Heart right ventricle (tissue), 16 donors: ENCODE measurements around the gene HTR3B. TPM values are rescaled to one million over a fixed set of nuclear protein-coding genes. Genes with fewer than 3 reads are reported as not detected.

Experiments
- ATAC-seq, 8 donors: fragments of 200-7000 bp; cut with Tn5 transposase; one replicate each; pipeline ENCODE4 v1.9.1; 2020; ENCODE audit warnings: mild to moderate bottlenecking in 8 of 8, moderate library complexity in 8 of 8, moderate number of reproducible peaks in 1 of 8
- DNase-seq, 2 donors: peaks; one replicate each; pipeline ENCODE4 v3.0.0-alpha.2; 2020
- H3K27ac ChIP-seq, 10 donors: fragments of 200-600 bp; sonication (generic) in 2 of 10; one replicate each; pipeline versions ENCODE4 v1.5.0 to v1.8.0; 2020 to 2022; ENCODE audit warnings: mild to moderate bottlenecking in 3 of 10
- H3K27me3 ChIP-seq, 7 donors: fragments of 200-600 bp; one replicate each; pipeline ENCODE4 v1.8.0; 2021 to 2022; ENCODE audit warnings: mild to moderate bottlenecking in 2 of 7
- H3K36me3 ChIP-seq, 9 donors: fragments of 200-600 bp; sonication (generic) in 1 of 9; one replicate each; pipeline versions ENCODE4 v1.5.0 to v1.8.0; 2020 to 2022; ENCODE audit warnings: mild to moderate bottlenecking in 2 of 9
- H3K4me1 ChIP-seq, 9 donors: fragments of 200-600 bp; sonication (generic) in 1 of 9; one replicate each; pipeline versions ENCODE4 v1.5.0 to v1.8.0; 2020 to 2022; ENCODE audit warnings: mild to moderate bottlenecking in 4 of 9
- H3K4me3 ChIP-seq, 10 donors: fragments of 200-600 bp; sonication (generic) in 2 of 10; one replicate each; pipeline versions ENCODE4 v1.5.0 to v1.8.0; 2020 to 2022; ENCODE audit warnings: mild to moderate bottlenecking in 7 of 10, moderate library complexity in 2 of 10
- H3K9me3 ChIP-seq, 11 donors: fragments of 200-600 bp in 10 of 11; sonication (generic) in 2 of 11; one replicate each; pipeline versions ENCODE4 v1.5.0 to v1.8.0; 2013 to 2022; ENCODE audit warnings: mild to moderate bottlenecking in 2 of 11, control low read depth in 1 of 11, moderate library complexity in 1 of 11
- CTCF ChIP-seq, 9 donors: fragments of 200-600 bp; sonication (generic) in 2 of 9; IDR thresholded peaks; one replicate each; pipeline versions ENCODE4 v1.5.0 to v1.8.0; 2021 to 2022; ENCODE audit warnings: antibody characterized with exemption in 9 of 9, mild to moderate bottlenecking in 5 of 9, moderate library complexity in 1 of 9
- WGBS, 2 donors: extraction: QIAGEN DNeasy Blood & Tissue Kit; methylation state at CpG; one replicate each; pipeline ENCODE4 v1.1.7; 2013; ENCODE audit warnings: inconsistent platforms in 1 of 2; 5-methylcytosine and 5-hydroxymethylcytosine counted together
- intact Hi-C, 10 donors: fragments of 100-400 bp; cut with DNase I; formaldehyde crosslinking; loops; one replicate each; pipeline versions ENCODE4 v1.11.1 to v1.14.2; 2022
- polyA plus RNA-seq, 2 donors: library from polyadenylated mRNA; stranded (reverse); fragments of 200-250 nt; gene quantifications; one replicate each; pipeline ENCODE4 v1.2.3, GENCODE V29; 2013
- total RNA-seq, 10 donors: library from RNA; stranded (reverse); fragmentation: NEBNext Ultra II Directional in 3 of 10; extraction: Animal tissue kit (Norgen Biotek cat#: 25700) in 3 of 10; gene quantifications; one replicate each; pipeline versions ENCODE4 v1.2.1 to v1.2.4, GENCODE V29; 2021 to 2023
- donor health status: Arrhythmogenic right ventricular cardiomyopathy.
- donor health status: ischemic (EF 13 %, LVEDD 7.1; RV severe dilation, severe dysfunction).
- donor health status: healthy with polysubstance abuse.
- donor health status: DM: no; HTN: yes; CAD: no.
- donor health status: DM: no; HTN: no; CAD: no.
- donor health status: ischemic (EF 25% LVEDD 6.9; RV normal size, moderate dysfunction).
- donor health status: ischemic (EF 25% LVEDD 5.7; RV mildly dilated, moderate dysfunction).
- donor health status: healthy.
- donor health status: DM: yes; HTN: yes; CAD: no.
- donor health status: Ischemic cardiomyopathy.
- donor health status: ischemic (EF 35%, LVEDD 5.7; RV mildly dilated, moderate dysfunction).
- donor health status: nonischemic (EF 11% LVEDD 7.7; RV severe dilation, severe dysfunction).
- donor health status: DM: yes; HTN: yes; CAD: no.
- donor health status: PGD.
- donor health status: ischemic (EF 29% LVEDD 5.4; RV normal size, mild dysfunction).
- donor health status: nonischemic (EF 23%, LVEDD 6.1; RV moderate dilation, normal function).

The HTR3B gene
- total and polyA plus RNA-seq, 12 donors = not detected

DNA sequence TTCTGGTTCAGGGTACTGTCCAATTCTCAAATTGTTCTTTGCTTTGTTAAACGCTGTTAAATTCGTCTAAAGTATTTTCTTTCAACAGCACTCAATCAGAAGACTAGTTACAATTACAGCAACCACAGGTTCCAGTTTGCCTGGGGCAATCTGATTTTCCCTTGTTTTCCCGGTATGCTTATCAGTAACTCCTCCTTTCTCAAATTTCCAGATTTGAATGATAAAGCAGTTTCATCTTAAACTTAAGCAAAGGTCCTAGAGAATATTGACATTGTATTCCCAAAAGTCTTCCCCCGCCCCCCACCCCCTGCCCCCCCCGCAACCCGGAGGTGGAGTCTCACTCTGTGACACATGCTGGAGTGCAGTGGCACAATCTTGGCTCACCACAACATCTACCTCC is 18.7 kb upstream of the HTR3B start:
- ATAC-seq (no peak), DNase-seq (no peak)
- intact Hi-C loops = no loop called here
- H3K4me1 ChIP-seq = no peaks in the 10 kb centered on the region
- 71 to 73% methylated on average over 6 of the region's 6 CpGs for WGBS, 2 donors
- H3K27ac ChIP-seq = no peak overlapping the region
- H3K4me3 ChIP-seq = no peak overlapping the region
- no peaks in the 10 kb centered on the region for H3K36me3 ChIP-seq
- H3K9me3 ChIP-seq = no peaks in the 10 kb centered on the region
- TF ChIP-seq CTCF (IDR thresholded peaks at IDR 0.05) = no peak
- no peaks in the 10 kb centered on the region for H3K27me3 ChIP-seq

GRCh38 chr11:113888848-113889247 is 15.7 kb upstream of the HTR3B start:
- no peak for ATAC-seq
- no peak for DNase-seq
- Histone ChIP-seq H3K36me3 (no peaks in the 10 kb centered on the region), H3K4me3 (no peak overlapping the region), H3K4me1 (no peaks in the 10 kb centered on the region), H3K27ac (no peak overlapping the region), H3K9me3 (no peaks in the 10 kb centered on the region), H3K27me3 (no peaks in the 10 kb centered on the region)
- TF ChIP-seq CTCF (IDR thresholded peaks at IDR 0.05) = no peak
- intact Hi-C loops = no loop called here

DNA sequence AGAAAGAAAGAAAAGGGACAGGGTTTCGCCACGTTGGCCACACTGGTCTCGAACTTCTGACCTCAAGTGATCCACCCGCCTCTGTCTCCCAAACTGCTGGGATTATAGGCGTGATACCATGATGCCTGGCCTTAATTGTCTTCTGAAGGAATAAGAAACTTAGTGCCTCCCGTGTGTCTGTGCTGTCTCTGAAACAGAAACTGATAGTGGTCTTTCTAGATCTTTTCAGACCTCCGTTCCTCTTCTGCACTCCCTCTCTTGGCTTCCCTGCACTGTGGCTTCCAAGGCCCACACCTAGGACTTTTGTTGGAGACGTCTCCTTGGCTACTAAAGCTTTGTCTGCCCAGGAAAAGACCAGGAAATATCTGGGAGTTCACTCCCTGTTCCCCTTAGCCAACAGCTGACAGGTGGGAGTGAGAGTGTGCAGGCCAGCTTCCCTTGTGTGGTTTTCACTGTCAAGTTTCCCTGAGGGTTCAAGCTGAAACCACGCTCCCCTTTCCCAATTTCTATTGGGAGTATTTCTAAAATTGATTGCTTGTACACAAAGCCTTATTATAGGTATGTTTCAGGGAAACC is 10.1 kb upstream of the HTR3B start:
- intact Hi-C loops = loop anchor here in 5 of 10 donors (10.0 kb wide), 3 partner anchors 100 to 140 kb away; no protein-coding TSS in a partner anchor
- Histone ChIP-seq H3K27ac (peak overlapping the region in 2 of 10 donors; percentile 9 to 15), H3K27me3 (no peaks in the 10 kb centered on the region), H3K36me3 (no peaks in the 10 kb centered on the region), H3K4me1 (peaks cover 0 to 20% (median 8%) of the 10 kb centered on the region in 9 donors), H3K9me3 (no peaks in the 10 kb centered on the region), H3K4me3 (no peak overlapping the region)
- 41 to 54% methylated on average over 9 of the region's 9 CpGs for WGBS, 2 donors
- DNase-seq (peak in 1 of 2 donors; percentile 18), ATAC-seq (peak; percentile 25 to 90 (median 63))
- no peak for TF ChIP-seq CTCF (IDR thresholded peaks at IDR 0.05)

GRCh38 chr11:113895367-113896155 is 9.0 kb upstream of the HTR3B start:
- Histone ChIP-seq H3K27ac (no peak overlapping the region), H3K36me3 (no peaks in the 10 kb centered on the region), H3K9me3 (no peaks in the 10 kb centered on the region), H3K4me1 (peaks cover 0 to 20% (median 8%) of the 10 kb centered on the region in 9 donors), H3K4me3 (no peak overlapping the region), H3K27me3 (no peaks in the 10 kb centered on the region)
- DNase-seq (no peak), ATAC-seq (peak in 4 of 8 donors; percentile 63 to 81 (median 68))
- 54% methylated on average over 10 of the region's 10 CpGs for WGBS, 2 donors
- intact Hi-C loops = loop anchor here (1.0 to 10.0 kb wide), 11 partner anchors 92 to 367 kb away; no protein-coding TSS in a partner anchor
- no peak for TF ChIP-seq CTCF (IDR thresholded peaks at IDR 0.05)
